ENCODE measurements around the gene PCLO.

PCLO gene
- long read RNA-seq, donor 1, partial matches to known transcripts = 0 of 3 reads
- long read RNA-seq, donor 1, other reads (novel, unspliced or antisense) = 0 of 3 reads
- long read RNA-seq, donor 2 = 0 reads
- long read RNA-seq, donor 3, partial matches to known transcripts = 0 of 1 reads
- long read RNA-seq, donor 3, other reads (novel, unspliced or antisense) = 0 of 1 reads
- long read RNA-seq, donor 4 = 0 reads
- long read RNA-seq, donor 5, partial matches to known transcripts = 0 of 2 reads
- long read RNA-seq, donor 5, other reads (novel, unspliced or antisense) = 0 of 2 reads
- long read RNA-seq, donor 6, partial matches to known transcripts = 0 of 3 reads
- long read RNA-seq, donor 6, other reads (novel, unspliced or antisense) = 0 of 3 reads
- long read RNA-seq, donor 7, partial matches to known transcripts = 0 of 1 reads
- long read RNA-seq, donor 7, other reads (novel, unspliced or antisense) = 0 of 1 reads
- long read RNA-seq, donor 8, partial matches to known transcripts = 0 of 1 reads
- long read RNA-seq, donor 8, other reads (novel, unspliced or antisense) = 0 of 1 reads

- peak; percentile 91 for DNase-seq
These were observed at the start of gene PCLO for GRCh38 chr7:83162402-83163256. Gene PCLO (minus strand): TSS chr7:83162884. CDS start chr7:83162592, 292 bp downstream.

- no peak for DNase-seq
These were observed 49.0 kb upstream of the PCLO start for GRCh38 chr7:83211685-83212084.

- DNase-seq = no peak
These were observed 47.8 kb upstream of the PCLO start for GRCh38 chr7:83210479-83210878.

- no peak for DNase-seq
These were observed 42.0 kb upstream of the PCLO start for GRCh38 chr7:83204715-83205114.

- no peak for DNase-seq
These were observed 38.7 kb upstream of the PCLO start for GRCh38 chr7:83201355-83201754.

GRCh38 chr7:83190659-83191389 lies 28.1 kb upstream of the PCLO start:
- no peak for DNase-seq

GRCh38 chr7:83178796-83179195 lies 16.1 kb upstream of the PCLO start:
- DNase-seq = no peak

- no peak for DNase-seq
These were observed 15.4 kb upstream of the PCLO start for GRCh38 chr7:83178066-83178465.

- DNase-seq = no peak
These were observed 11.0 kb upstream of the PCLO start for GRCh38 chr7:83173664-83174063.

GRCh38 chr7:83166781-83167180 lies 4.1 kb upstream of the PCLO start:
- DNase-seq = no peak

- no peak for DNase-seq
These were observed 734 bp downstream of the PCLO start for GRCh38 chr7:83161899-83162401.

GRCh38 chr7:83161186-83161585 lies 1.5 kb downstream of the PCLO start:
- no peak for DNase-seq

GRCh38 chr7:83159731-83160130 lies 3.0 kb downstream of the PCLO start:
- no peak for DNase-seq

- no peak for DNase-seq
These were observed 6.7 kb downstream of the PCLO start for GRCh38 chr7:83156006-83156405.

- DNase-seq = no peak
These were observed 7.3 kb downstream of the PCLO start for GRCh38 chr7:83155407-83155806.

- DNase-seq = no peak
These were observed 9.3 kb downstream of the PCLO start for GRCh38 chr7:83153419-83153818.

- DNase-seq = no peak
These were observed 12.4 kb downstream of the PCLO start for GRCh38 chr7:83150310-83150709.

- no peak for DNase-seq
These were observed 13.2 kb downstream of the PCLO start for GRCh38 chr7:83149466-83149865.

- DNase-seq = no peak
These were observed 13.9 kb downstream of the PCLO start for GRCh38 chr7:83148776-83149175.

- DNase-seq = no peak
These were observed 19.6 kb downstream of the PCLO start for GRCh38 chr7:83143107-83143506.

GRCh38 chr7:83142365-83142764 lies 20.3 kb downstream of the PCLO start:
- DNase-seq = no peak

GRCh38 chr7:83141927-83142326 lies 20.8 kb downstream of the PCLO start:
- no peak for DNase-seq

All from right kidney (tissue), 9 donors.